Trophoblast cell (in vitro differentiated cells and primary cell): Measurements from ENCODE around the gene UGT1A8.
A peak's percentile ranks its signal among the peaks of the same experiment; 100 is the strongest.

ENCODE experiments used
- DNase-seq, 2 donors: peaks; one replicate each; pipeline ENCODE4 v3.0.0-alpha.2; 2016
- H2AFZ ChIP-seq: 2 replicates; pipeline ENCODE4 v1.6.1; 2013; ENCODE audit warnings: low read length, moderate library complexity, mild to moderate bottlenecking; ENCODE audit not compliant: insufficient read depth, poor library complexity
- H2AK5ac ChIP-seq: 2 replicates; pipeline ENCODE4 v1.6.1; 2013; ENCODE audit warnings: mild to moderate bottlenecking, low read length
- H2BK120ac ChIP-seq: 2 replicates; pipeline ENCODE4 v1.6.1; 2013; ENCODE audit warnings: low read length, mild to moderate bottlenecking, moderate library complexity; ENCODE audit not compliant: insufficient read depth, poor library complexity
- H2BK12ac ChIP-seq: 2 replicates; pipeline ENCODE4 v1.6.1; 2013; ENCODE audit warnings: mild to moderate bottlenecking, low read length, moderate library complexity
- H2BK5ac ChIP-seq: 2 replicates; pipeline ENCODE4 v1.6.1; 2013; ENCODE audit warnings: low read length, low read depth, moderate library complexity, mild to moderate bottlenecking; ENCODE audit not compliant: poor library complexity
- H3K14ac ChIP-seq: 2 replicates; pipeline ENCODE4 v1.6.1; 2013; ENCODE audit warnings: mild to moderate bottlenecking, low read length
- H3K18ac ChIP-seq: 2 replicates; pipeline ENCODE4 v1.6.1; 2013; ENCODE audit warnings: mild to moderate bottlenecking, low read length
- H3K23ac ChIP-seq: 2 replicates; pipeline ENCODE4 v1.6.1; 2013; ENCODE audit warnings: low read length
- H3K27ac ChIP-seq: 2 replicates; pipeline ENCODE4 v1.5.1; 2013; ENCODE audit warnings: low read depth, mild to moderate bottlenecking, inconsistent platforms, low read length, moderate library complexity
- H3K27me3 ChIP-seq: 2 replicates; pipeline ENCODE4 v1.6.1; 2013; ENCODE audit warnings: inconsistent platforms, mild to moderate bottlenecking, low read length, moderate library complexity; ENCODE audit not compliant: insufficient read depth
- H3K36me3 ChIP-seq, 2 experiments: 1 replicate in 1 of 2; 2 replicates in 1 of 2; pipeline ENCODE4 v1.6.1; 2013; ENCODE audit warnings: low read length in 2 of 2, mild to moderate bottlenecking in 2 of 2, moderate library complexity in 1 of 2; ENCODE audit not compliant: insufficient read depth in 2 of 2, control insufficient read depth in 1 of 2
- H3K4ac ChIP-seq: 2 replicates; pipeline ENCODE4 v1.6.1; 2013; ENCODE audit warnings: low read depth, mild to moderate bottlenecking, low read length, moderate library complexity
- H3K4me1 ChIP-seq, 2 experiments: 1 replicate in 1 of 2; 2 replicates in 1 of 2; pipeline ENCODE4 v1.6.1; 2013; ENCODE audit warnings: low read length in 2 of 2, mild to moderate bottlenecking in 2 of 2, moderate library complexity in 1 of 2; ENCODE audit not compliant: insufficient read depth in 2 of 2, control insufficient read depth in 1 of 2
- H3K4me2 ChIP-seq: 2 replicates; pipeline ENCODE4 v1.6.1; 2013; ENCODE audit warnings: inconsistent platforms, mild to moderate bottlenecking, low read length, moderate library complexity
- H3K4me3 ChIP-seq: 2 replicates; pipeline ENCODE4 v1.5.1; 2013; ENCODE audit warnings: mild to moderate bottlenecking, low read depth, low read length, inconsistent platforms
- H3K79me1 ChIP-seq: one replicate; pipeline ENCODE4 v1.6.1; 2013; ENCODE audit warnings: low read length
- H3K79me2 ChIP-seq: 2 replicates; pipeline ENCODE4 v1.6.1; 2013; ENCODE audit warnings: low read length, mild to moderate bottlenecking; ENCODE audit not compliant: control insufficient read depth, insufficient read depth, poor library complexity
- H3K9ac ChIP-seq: 2 replicates; pipeline ENCODE4 v1.6.1; 2013; ENCODE audit warnings: mild to moderate bottlenecking, low read length
- H3K9me3 ChIP-seq: 2 replicates; pipeline ENCODE4 v1.6.1; 2013; ENCODE audit warnings: low read depth, mild to moderate bottlenecking, control low read depth, inconsistent platforms, low read length; ENCODE audit not compliant: insufficient read depth
- H4K12ac ChIP-seq: 2 replicates; pipeline ENCODE4 v1.6.1; 2013; ENCODE audit warnings: low read depth, mild to moderate bottlenecking, low read length, moderate library complexity
- H4K8ac ChIP-seq: 2 replicates; pipeline ENCODE4 v1.6.1; 2013; ENCODE audit warnings: low read depth, mild to moderate bottlenecking, low read length, moderate library complexity
- H4K91ac ChIP-seq: one replicate; pipeline ENCODE4 v1.6.1; 2013; ENCODE audit warnings: low read depth, mild to moderate bottlenecking, low read length, moderate library complexity
- WGBS: extraction: QIAGEN DNeasy Blood & Tissue Kit; methylation state at CpG from one replicate; pipeline ENCODE4 v1.1.7; 2013; ENCODE audit warnings: missing lambda C conversion rate; ENCODE audit not compliant: insufficient read length, insufficient coverage; ENCODE audit errors: extremely low coverage; 5-methylcytosine and 5-hydroxymethylcytosine counted together

UGT1A8 gene

GRCh38 chr2:233679196-233679595 lies 61.8 kb downstream of the UGT1A8 start:
- no peak overlapping the region for H2AK5ac ChIP-seq
- no peak overlapping the region for H4K91ac ChIP-seq
- no peaks in the 10 kb centered on the region for H3K27me3 ChIP-seq
- H3K4me1 ChIP-seq: no peaks in the 10 kb centered on the region
- H3K23ac ChIP-seq: no peak overlapping the region
- H2BK12ac ChIP-seq: no peak overlapping the region
- H2BK5ac ChIP-seq: no peak overlapping the region
- no peak overlapping the region for H2AFZ ChIP-seq
- H3K36me3 ChIP-seq: no peaks in the 10 kb centered on the region
- H3K79me1 ChIP-seq: no peaks in the 10 kb centered on the region
- H4K12ac ChIP-seq: no peak overlapping the region
- H3K4me2 ChIP-seq: no peak overlapping the region
- WGBS: no CpG with 5 or more reads among the region's 4 CpGs
- no peak overlapping the region for H3K18ac ChIP-seq
- H2BK120ac ChIP-seq: no peak overlapping the region
- no peak overlapping the region for H3K4me3 ChIP-seq
- no peak for DNase-seq
- no peak overlapping the region for H3K27ac ChIP-seq
- no peak overlapping the region for H4K8ac ChIP-seq
- no peak overlapping the region for H3K4ac ChIP-seq
- no peak overlapping the region for H3K14ac ChIP-seq
- no peak overlapping the region for H3K9ac ChIP-seq
- H3K79me2 ChIP-seq: no peaks in the 10 kb centered on the region
- H3K9me3 ChIP-seq: peaks cover 2% of the 10 kb centered on the region

GRCh38 chr2:233680361-233681045 lies 63.1 kb downstream of the UGT1A8 start:
- H3K4ac ChIP-seq: no peak overlapping the region
- no peak overlapping the region for H2BK120ac ChIP-seq
- no peak overlapping the region for H2AK5ac ChIP-seq
- no peaks in the 10 kb centered on the region for H3K4me1 ChIP-seq
- no peak overlapping the region for H3K27ac ChIP-seq
- no peak overlapping the region for H4K8ac ChIP-seq
- no peaks in the 10 kb centered on the region for H3K79me1 ChIP-seq
- H4K12ac ChIP-seq: no peak overlapping the region
- no peak overlapping the region for H3K14ac ChIP-seq
- no peaks in the 10 kb centered on the region for H3K27me3 ChIP-seq
- no peak for DNase-seq
- peak overlapping the region; percentile 46 for H3K9ac ChIP-seq
- H4K91ac ChIP-seq: no peak overlapping the region
- H3K36me3 ChIP-seq: no peaks in the 10 kb centered on the region
- H3K4me2 ChIP-seq: no peak overlapping the region
- H3K79me2 ChIP-seq: no peaks in the 10 kb centered on the region
- H2AFZ ChIP-seq: no peak overlapping the region
- no peak overlapping the region for H2BK12ac ChIP-seq
- no peak overlapping the region for H2BK5ac ChIP-seq
- H3K18ac ChIP-seq: no peak overlapping the region
- H3K9me3 ChIP-seq: peaks cover 2% of the 10 kb centered on the region
- no peak overlapping the region for H3K4me3 ChIP-seq
- no peak overlapping the region for H3K23ac ChIP-seq
- WGBS: no CpG with 5 or more reads among the region's 4 CpGs

GRCh38 chr2:233681521-233682099 lies 64.2 kb downstream of the UGT1A8 start, which contains the start of gene UGT1A7:
TSS of gene UGT1A7 (plus strand) at chr2:233681901. CDS start at chr2:233681938, 37 bp downstream.
- WGBS: 100% methylated on average over 1 of the region's 5 CpGs
- no peak within 1 kb of the TSS for H3K23ac ChIP-seq
- no peak for DNase-seq

GRCh38 chr2:233684640-233685039 lies 67.2 kb downstream of the UGT1A8 start:
- Histone ChIP-seq H2BK12ac (no peak overlapping the region), H3K14ac (no peak overlapping the region), H3K27ac (no peak overlapping the region), H3K9me3 (peaks cover 2% of the 10 kb centered on the region), H2BK5ac (no peak overlapping the region), H2AK5ac (no peak overlapping the region), H3K4me1 (no peaks in the 10 kb centered on the region), H3K4me3 (no peak overlapping the region), H3K4me2 (no peak overlapping the region), H4K12ac (no peak overlapping the region), H3K27me3 (no peaks in the 10 kb centered on the region), H3K9ac (no peak overlapping the region), H3K4ac (no peak overlapping the region), H2BK120ac (no peak overlapping the region), H4K8ac (no peak overlapping the region), H3K36me3 (no peaks in the 10 kb centered on the region), H3K18ac (no peak overlapping the region), H2AFZ (no peak overlapping the region), H4K91ac (no peak overlapping the region), H3K79me2 (no peaks in the 10 kb centered on the region), H3K79me1 (no peaks in the 10 kb centered on the region), H3K23ac (no peak overlapping the region)
- DNase-seq: no peak
- WGBS: no CpG with 5 or more reads among the region's 1 CpG

More at GRCh38 chr2:233681521-233682099, 64.2 kb downstream of the UGT1A8 start, which contains the start of gene UGT1A7:
- no peak within 1 kb of the TSS for H2AFZ ChIP-seq
- no peaks in the 10 kb centered on the region for H3K79me2 ChIP-seq
- H3K27ac ChIP-seq: no peak within 1 kb of the TSS
- H4K91ac ChIP-seq: no peak within 1 kb of the TSS
- no peaks in the 10 kb centered on the region for H3K36me3 ChIP-seq
- H3K27me3 ChIP-seq: no peaks in the 10 kb centered on the region
- no peaks in the 10 kb centered on the region for H3K4me1 ChIP-seq
- H4K12ac ChIP-seq: no peak within 1 kb of the TSS
- no peak within 1 kb of the TSS for H2BK5ac ChIP-seq
- H4K8ac ChIP-seq: no peak within 1 kb of the TSS
- no peaks in the 10 kb centered on the region for H3K79me1 ChIP-seq
- H3K9me3 ChIP-seq: peaks cover 2% of the 10 kb centered on the region
- H3K9ac ChIP-seq: no peak within 1 kb of the TSS
- H3K4me3 ChIP-seq: no peak within 1 kb of the TSS
- no peak within 1 kb of the TSS for H2BK12ac ChIP-seq
- no peak within 1 kb of the TSS for H2AK5ac ChIP-seq
- H3K4me2 ChIP-seq: no peak within 1 kb of the TSS
- H2BK120ac ChIP-seq: no peak within 1 kb of the TSS
- H3K4ac ChIP-seq: no peak within 1 kb of the TSS
- H3K14ac ChIP-seq: no peak within 1 kb of the TSS
- H3K18ac ChIP-seq: no peak within 1 kb of the TSS
